ENCODE results near the gene PDHB. TPM values are rescaled to one million over a fixed set of nuclear protein-coding genes. Genes with fewer than 3 reads are reported as not detected.
A peak's percentile ranks its signal among the peaks of the same experiment; 100 is the strongest.

The PDHB gene
- total RNA-seq, result 10 to 100 TPM; 55.5 to 57.1 TPM
- polyA plus RNA-seq (ENCODE audit: insufficient read length in 6 of 6), result 10 to 100 TPM; 74.3 to 88.5 (median 83.5) TPM
- long read RNA-seq, donor 1, transcript PDHB-201 (10 exons, 1,527 nt), result major isoform, 36 of 63 reads
- long read RNA-seq, donor 1, partial matches to known transcripts, result 25 of 63 reads
- long read RNA-seq, donor 1, other reads (novel, unspliced or antisense), result 0 of 63 reads
- long read RNA-seq, donor 2, transcript PDHB-201 (10 exons, 1,527 nt), result major isoform, 30 of 46 reads
- long read RNA-seq, donor 2, partial matches to known transcripts, result 11 of 46 reads
- long read RNA-seq, donor 2, other reads (novel, unspliced or antisense), result 0 of 46 reads
- long read RNA-seq, donor 3, transcript PDHB-201 (10 exons, 1,527 nt), result major isoform, 34 of 59 reads
- long read RNA-seq, donor 3, partial matches to known transcripts, result 23 of 59 reads
- long read RNA-seq, donor 3, other reads (novel, unspliced or antisense), result 0 of 59 reads
- long read RNA-seq, donor 4, transcript PDHB-201 (10 exons, 1,527 nt), result major isoform, 67 of 72 reads
- long read RNA-seq, donor 4, partial matches to known transcripts, result 2 of 72 reads
- long read RNA-seq, donor 4, other reads (novel, unspliced or antisense), result 1 of 72 reads
- long read RNA-seq, donor 5, transcript PDHB-201 (10 exons, 1,527 nt), result major isoform, 21 of 55 reads
- long read RNA-seq, donor 5, transcript PDHB-203 (9 exons, 1,535 nt), result minor isoform, 6 of 55 reads
- long read RNA-seq, donor 5, partial matches to known transcripts, result 25 of 55 reads
- long read RNA-seq, donor 5, other reads (novel, unspliced or antisense), result 0 of 55 reads
- long read RNA-seq, donor 6, transcript PDHB-201 (10 exons, 1,527 nt), result major isoform, 39 of 60 reads
- long read RNA-seq, donor 6, partial matches to known transcripts, result 19 of 60 reads
- long read RNA-seq, donor 6, other reads (novel, unspliced or antisense), result 0 of 60 reads
- long read RNA-seq, donor 7, transcript PDHB-201 (10 exons, 1,527 nt), result major isoform, 28 of 56 reads
- long read RNA-seq, donor 7, partial matches to known transcripts, result 26 of 56 reads
- long read RNA-seq, donor 7, other reads (novel, unspliced or antisense), result 0 of 56 reads
- long read RNA-seq, donor 8, transcript PDHB-201 (10 exons, 1,527 nt), result major isoform, 32 of 66 reads
- long read RNA-seq, donor 8, partial matches to known transcripts, result 27 of 66 reads
- long read RNA-seq, donor 8, other reads (novel, unspliced or antisense), result 0 of 66 reads
- long read RNA-seq, donor 9, result 0 reads
- long read RNA-seq, donor 10, transcript PDHB-201 (10 exons, 1,527 nt), result major isoform, 79 of 89 reads
- long read RNA-seq, donor 10, partial matches to known transcripts, result 1 of 89 reads
- long read RNA-seq, donor 10, other reads (novel, unspliced or antisense), result 5 of 89 reads
- long read RNA-seq, donor 11, transcript PDHB-201 (10 exons, 1,527 nt), result major isoform, 51 of 76 reads
- long read RNA-seq, donor 11, partial matches to known transcripts, result 20 of 76 reads
- long read RNA-seq, donor 11, other reads (novel, unspliced or antisense), result 0 of 76 reads
- long read RNA-seq, donor 12, transcript PDHB-201 (10 exons, 1,527 nt), result major isoform, 28 of 52 reads
- long read RNA-seq, donor 12, partial matches to known transcripts, result 19 of 52 reads
- long read RNA-seq, donor 12, other reads (novel, unspliced or antisense), result 0 of 52 reads

- Histone ChIP-seq H3K9me3 (no peaks in the 10 kb centered on the region), H3K36me3 (peaks cover 0 to 32% of the 10 kb centered on the region in 2 donors), H3K4me1 (peaks cover 14 to 21% of the 10 kb centered on the region in 2 donors), H3K4me3 (peak within 1 kb of the TSS; percentile 69 to 86), H3K27ac (peak within 1 kb of the TSS; percentile 89 to 90), H3K27me3 (no peaks in the 10 kb centered on the region)
- DNase-seq (peak; percentile 92 to 97 (median 93)), ATAC-seq (peak; percentile 99)
- intact Hi-C loops (cut with DNase I), result no loop called here
- no peak for TF ChIP-seq CTCF (IDR thresholded peaks at IDR 0.05)
Observed at GRCh38 chr3:58433400-58434167, at the start of gene PDHB. Gene PDHB (minus strand): TSS chr3:58433832. CDS start chr3:58433809, 23 bp downstream.

- Histone ChIP-seq H3K9me3 (peaks cover 0 to 3% of the 10 kb centered on the region in 2 donors), H3K27ac (no peak overlapping the region), H3K36me3 (no peaks in the 10 kb centered on the region), H3K4me1 (peaks cover 0 to 42% of the 10 kb centered on the region in 2 donors), H3K27me3 (no peaks in the 10 kb centered on the region), H3K4me3 (no peak overlapping the region)
- no peak for ATAC-seq
- no peak for TF ChIP-seq CTCF (IDR thresholded peaks at IDR 0.05)
- DNase-seq, result no peak
- intact Hi-C loops (cut with DNase I), result no loop called here
Observed at GRCh38 chr3:58482917-58483636, 49.4 kb upstream of the PDHB start.

DNA sequence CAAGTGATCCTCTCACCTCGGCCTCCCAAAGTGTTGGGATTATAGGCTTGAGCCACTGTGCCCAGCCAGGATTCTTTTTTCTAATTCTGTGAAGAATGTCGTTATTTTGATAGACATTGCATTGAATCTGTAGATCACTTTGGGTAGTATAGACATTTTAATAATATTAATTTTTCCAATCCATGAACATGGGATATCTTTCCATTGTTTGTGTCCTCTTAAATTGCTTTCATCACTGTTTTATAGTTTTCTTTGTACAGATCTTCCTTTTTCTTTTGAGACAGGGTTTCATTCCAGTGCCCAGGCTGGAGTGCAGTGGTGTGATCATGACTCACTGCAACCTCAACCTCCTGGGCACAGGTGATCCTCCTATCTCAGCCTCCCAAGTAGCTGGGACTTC is 46.7 kb upstream of the PDHB start:
- Histone ChIP-seq H3K36me3 (no peaks in the 10 kb centered on the region), H3K9me3 (peaks cover 0 to 3% of the 10 kb centered on the region in 2 donors), H3K27ac (no peak overlapping the region), H3K27me3 (no peaks in the 10 kb centered on the region), H3K4me1 (peaks cover 0 to 25% of the 10 kb centered on the region in 2 donors), H3K4me3 (no peak overlapping the region)
- ATAC-seq (no peak), DNase-seq (no peak)
- no peak for TF ChIP-seq CTCF (IDR thresholded peaks at IDR 0.05)
- intact Hi-C loops (cut with DNase I), result no loop called here

- ATAC-seq, result no peak
- H3K27ac ChIP-seq, result peak overlapping the region in 1 of 2 donors; percentile 46
Observed at GRCh38 chr3:58478781-58479180, 45.1 kb upstream of the PDHB start.

More at GRCh38 chr3:58478781-58479180, 45.1 kb upstream of the PDHB start:
- H3K36me3 ChIP-seq, result no peaks in the 10 kb centered on the region
- intact Hi-C loops (cut with DNase I), result no loop called here
- H3K4me1 ChIP-seq, result peaks cover 0 to 27% of the 10 kb centered on the region in 2 donors
- no peaks in the 10 kb centered on the region for H3K27me3 ChIP-seq
- no peak overlapping the region for H3K4me3 ChIP-seq
- TF ChIP-seq CTCF (IDR thresholded peaks at IDR 0.05), result no peak
- no peak for DNase-seq
- peaks cover 0 to 3% of the 10 kb centered on the region in 2 donors for H3K9me3 ChIP-seq
